Lower leg skin (tissue), 3 donors: ENCODE results near the gene GPR84.

Source experiments
- CTCF ChIP-seq, 3 donors: fragments of 450-650 bp; IDR thresholded peaks; one replicate each; pipeline ENCODE4 v1.5.1; 2016; ENCODE audit warnings: antibody characterized with exemption in 3 of 3, mild to moderate bottlenecking in 3 of 3, moderate library complexity in 2 of 3
- POLR2A ChIP-seq, 2 donors: fragments of 450-650 bp; IDR thresholded peaks; one replicate each; pipeline ENCODE4 v1.6.1; 2016 to 2017; ENCODE audit warnings: antibody characterized with exemption in 2 of 2, mild to moderate bottlenecking in 1 of 2, moderate library complexity in 1 of 2

- TF ChIP-seq CTCF (IDR thresholded peaks at IDR 0.05): no peak
- TF ChIP-seq POLR2A (IDR thresholded peaks at IDR 0.05): no peak
Measured at GRCh38 chr12:54398218-54398617, 33.9 kb upstream of the GPR84 start.
